K562 (cell line): ENCODE results near the gene TIMM44. TPM values are rescaled to one million over a fixed set of nuclear protein-coding genes. Genes with fewer than 3 reads are reported as not detected.

Source experiments
- ATAC-seq: fragments of 200-7000 bp; cut with Tn5 transposase; 3 replicates; pipeline ENCODE4 v1.9.1; 2020; ENCODE audit warnings: moderate library complexity
- BruUV-seq: library from RNA; stranded (reverse); fragments of 400-500 nt; replicated peaks from 2 replicates; lab custom pipeline; 2021; lab: Mats Ljungman, UMichigan
- CTCF ChIA-PET: fragments of 300-600 bp; formaldehyde crosslinking; extraction: SDS; loops from one replicate; lab custom pipeline; 2021; ENCODE audit warnings: low intra/inter-chr PET ratio; lab: Yijun Ruan, JAX
- POLR2A ChIA-PET: fragments of 300-600, 350-650 bp; sonication (Branson Sonifier 250); formaldehyde crosslinking; extraction: SDS; loops from one replicate; lab custom pipeline; 2021; ENCODE audit warnings: antibody characterized with exemption, inconsistent platforms; lab: Yijun Ruan, JAX
- DNase-seq, 4 experiments: peaks; one replicate each; pipeline versions ENCODE4 v3.0.0 to v3.0.0-alpha.2; 2011 to 2018; ENCODE audit warnings: low spot score in 3 of 4, mixed read lengths in 3 of 4; ENCODE audit errors: extremely low read depth in 1 of 4
- FAIRE-seq: peaks from 2 replicates; lab custom pipeline; 2011; peaks lifted over from hg19 to GRCh38; lab: Jason Lieb, UNC
- H2AFZ ChIP-seq: 2 replicates; pipeline ENCODE4 v1.6.0; 2011; ENCODE audit warnings: low read depth, low read length, control low read depth, inconsistent platforms
- H3K27ac ChIP-seq: fragments of 200-600 bp; 3 replicates; pipeline ENCODE4 v1.8.0; 2011; ENCODE audit warnings: low read depth, mild to moderate bottlenecking, control low read depth, inconsistent platforms, low read length, moderate library complexity, mixed read lengths; ENCODE audit errors: extremely low read depth
- H3K27me3 ChIP-seq, 2 experiments: fragments of 300-600 bp in 1 of 2; 2 replicates in 1 of 2; 3 replicates in 1 of 2; pipeline versions ENCODE4 v1.6.0 to v1.8.0; 2011; ENCODE audit warnings: inconsistent platforms in 2 of 2, low read length in 2 of 2, mild to moderate bottlenecking in 1 of 2, mixed read lengths in 1 of 2, moderate library complexity in 1 of 2; ENCODE audit not compliant: control insufficient read depth in 2 of 2, insufficient read depth in 2 of 2
- H3K36me3 ChIP-seq: fragments of 300-600 bp; 3 replicates; pipeline ENCODE4 v1.8.0; 2011; ENCODE audit warnings: mild to moderate bottlenecking, low read length, inconsistent platforms; ENCODE audit not compliant: control insufficient read depth, insufficient read depth
- H3K4me1 ChIP-seq, 2 experiments: fragments of 200-600 bp in 1 of 2; replicated peaks in 1 of 2; 2 replicates in 1 of 2; 3 replicates in 1 of 2; pipeline versions ENCODE4 v1.5.1 to v1.8.0; 2011; ENCODE audit warnings: inconsistent platforms in 2 of 2, low read length in 2 of 2, mild to moderate bottlenecking in 1 of 2, mixed read lengths in 1 of 2, moderate library complexity in 1 of 2; ENCODE audit not compliant: control insufficient read depth in 2 of 2, insufficient read depth in 2 of 2
- H3K4me2 ChIP-seq: 2 replicates; pipeline ENCODE4 v1.6.1; 2011; ENCODE audit warnings: low read length, control low read depth, inconsistent platforms, mixed read lengths; ENCODE audit not compliant: insufficient read depth
- H3K4me3 ChIP-seq: fragments of 200-600 bp; sonication (generic), shearing (Covaris generic); 2 replicates; pipeline ENCODE4 v1.5.1; 2016; ENCODE audit warnings: control low read depth, inconsistent platforms
- H3K79me2 ChIP-seq: fragments of 200-600 bp; 3 replicates; pipeline ENCODE4 v1.8.0; 2011; ENCODE audit warnings: low read length, inconsistent platforms; ENCODE audit not compliant: control insufficient read depth, insufficient read depth
- H3K9ac ChIP-seq, 2 experiments: 2 replicates each; pipeline versions ENCODE4 v1.6.0 to v1.6.1; 2011; ENCODE audit warnings: low read depth in 2 of 2, low read length in 2 of 2, control low read depth in 1 of 2, inconsistent platforms in 1 of 2, mild to moderate bottlenecking in 1 of 2, mixed read lengths in 1 of 2; ENCODE audit not compliant: insufficient read depth in 1 of 2
- H3K9me1 ChIP-seq: one replicate; pipeline ENCODE4 v1.6.0; 2011; ENCODE audit warnings: inconsistent platforms, mild to moderate bottlenecking, low read length, moderate library complexity; ENCODE audit not compliant: control insufficient read depth, insufficient read depth
- H3K9me3 ChIP-seq: replicated peaks from 2 replicates; pipeline ENCODE4 v1.5.1; 2011; ENCODE audit warnings: low read depth, low read length, inconsistent platforms; ENCODE audit not compliant: control insufficient read depth, insufficient read depth
- H4K20me1 ChIP-seq: replicated peaks from 2 replicates; pipeline ENCODE4 v1.6.1; 2011; ENCODE audit warnings: low read length, inconsistent platforms, mixed read lengths; ENCODE audit not compliant: control insufficient read depth, insufficient read depth
- JUND ChIP-seq, 2 experiments: IDR thresholded peaks; 2 replicates in 1 of 2; 3 replicates in 1 of 2; pipeline ENCODE4 v1.6.1; 2011; ENCODE audit warnings: borderline replicate concordance in 2 of 2, low read depth in 2 of 2, low read length in 2 of 2, improper control_type of control experiment in 1 of 2, missing biosample characterization in 1 of 2, missing genetic modification characterization in 1 of 2, missing genetic modification reagents in 1 of 2
- POLR2A ChIP-seq: fragments of 450-650 bp; conservative IDR thresholded peaks from 2 replicates; pipeline ENCODE4 v1.6.1; 2016
- RAD21 ChIP-seq, 2 experiments: fragments of 250-450 bp in 1 of 2; fragments of 450-650 bp in 1 of 2; sonication (Bioruptor Pico) in 1 of 2; formaldehyde crosslinking in 1 of 2; IDR thresholded peaks in 1 of 2; conservative IDR thresholded peaks in 1 of 2; 2 replicates each; pipeline versions ENCODE4 v1.4.0 to v1.8.0; 2020 to 2022; ENCODE audit warnings: mild to moderate bottlenecking in 2 of 2, moderate library complexity in 1 of 2
- STAG1 ChIP-seq: sonication (generic); formaldehyde crosslinking; IDR thresholded peaks from 2 replicates; pipeline ENCODE4 v1.5.0; 2020; ENCODE audit warnings: missing genetic modification reagents, borderline replicate concordance
- TOE1 ChIP-seq, 2 experiments: fragments of 450-650 bp in 1 of 2; sonication (generic) in 1 of 2; formaldehyde crosslinking in 1 of 2; IDR thresholded peaks; 2 replicates each; pipeline versions ENCODE4 v1.7.1 to v1.8.0; 2016 to 2022; ENCODE audit warnings: borderline replicate concordance in 2 of 2, mild to moderate bottlenecking in 2 of 2, antibody characterized with exemption in 1 of 2, inconsistent platforms in 1 of 2, low read depth in 1 of 2, missing genetic modification reagents in 1 of 2, moderate library complexity in 1 of 2
- ZBTB7A ChIP-seq: IDR thresholded peaks from 2 replicates; pipeline ENCODE4 v1.6.1; 2011; ENCODE audit warnings: low read depth, mild to moderate bottlenecking, low read length, moderate library complexity, borderline replicate concordance; ENCODE audit not compliant: control insufficient read depth
- ZNF274 ChIP-seq: IDR thresholded peaks from 2 replicates; pipeline ENCODE4 v1.6.1; 2011; ENCODE audit warnings: low read depth, mild to moderate bottlenecking, low read length, moderate library complexity, borderline replicate concordance
- ZNF551 ChIP-seq: fragments of 250-450 bp; sonication (Bioruptor Pico); IDR thresholded peaks from 2 replicates; pipeline ENCODE4 v1.5.0; 2021; ENCODE audit warnings: mild to moderate bottlenecking, moderate library complexity
- ZNF57 ChIP-seq: fragments of 450-650 bp; formaldehyde crosslinking; IDR thresholded peaks from 2 replicates; pipeline ENCODE4 v1.4.0; 2020; ENCODE audit warnings: mild to moderate bottlenecking, moderate library complexity
- whole genome bisulfite sequencing: fragments of 100-300 bp; shearing (Covaris generic); methylation state at CpG from one replicate; pipeline ENCODE4 v1.1.6; 2016; ENCODE audit warnings: low coverage, mixed read lengths; ENCODE audit not compliant: insufficient coverage; ENCODE audit errors: missing lambda C conversion rate; 5-methylcytosine and 5-hydroxymethylcytosine counted together
- in situ Hi-C: fragments of 300-500 bp; cut with MboI; formaldehyde crosslinking; loops from 4 replicates; pipeline ENCODE4 v1.15.0; 2018; ENCODE audit warnings: inconsistent platforms, mixed read lengths
- intact Hi-C: fragments of 100-400 bp; cut with micrococcal nuclease; formaldehyde crosslinking; loops from 2 replicates; pipeline ENCODE4 v1.14.2; 2022
- polyA plus RNA-seq, 8 experiments: library from polyadenylated mRNA; depleted of rRNA in 4 of 8; stranded (reverse) in 5 of 8; unstranded in 3 of 8; fragments of >200 nt; fragmentation: Nextera tagmentation in 2 of 8; fragmentation: Illumina TruSeq in 1 of 8; extraction: Ambion mirVana in 2 of 8; extraction: Trizol in 1 of 8; gene quantifications; 2 replicates each; pipeline versions ENCODE4 v1.2.1 to v1.2.3, GENCODE V29; 2011 to 2014; ENCODE audit warnings: inconsistent platforms in 1 of 8, missing spikeins in 1 of 8
- total RNA-seq, 7 experiments: library from RNA; depleted of rRNA in 6 of 7; stranded (reverse); fragments of >200 nt in 6 of 7; fragmentation: Illumina TruSeq in 2 of 7; extraction: Trizol in 2 of 7; gene quantifications; 2 replicates each; pipeline versions ENCODE4 v1.2.1 to v1.2.3, GENCODE V29; 2011 to 2021; ENCODE audit warnings: low replicate concordance in 1 of 7
- TF ChIP-seq, protein P1 (sequence below): fragments of 150-350 bp; conservative IDR thresholded peaks from 2 replicates; pipeline ENCODE4 v1.6.1; 2014; ENCODE audit warnings: low read length
- TF ChIP-seq, protein P2 (sequence below): sonication (generic); formaldehyde crosslinking; IDR thresholded peaks from 2 replicates; pipeline ENCODE4 v1.8.0; 2022; ENCODE audit warnings: missing genetic modification reagents, mild to moderate bottlenecking, moderate library complexity, borderline replicate concordance
- TF ChIP-seq, protein P3 (sequence below), 3 experiments: IDR thresholded peaks in 2 of 3; conservative IDR thresholded peaks in 1 of 3; 2 replicates each; pipeline ENCODE4 v1.5.1; 2011 to 2012; ENCODE audit warnings: low read length in 3 of 3, mild to moderate bottlenecking in 3 of 3, control low read depth in 2 of 3, improper control_type of control experiment in 1 of 3, inconsistent platforms in 1 of 3, low read depth in 1 of 3, mixed read lengths in 1 of 3, moderate library complexity in 1 of 3; ENCODE audit not compliant: insufficient read depth in 2 of 3

Gene TIMM44
- total and polyA plus RNA-seq, 9 of the 15 experiments (the other 6 are each of a cell fraction or from before 2014, with no cell fraction given): 10.3 to 231 (median 89.3) TPM

DNA sequence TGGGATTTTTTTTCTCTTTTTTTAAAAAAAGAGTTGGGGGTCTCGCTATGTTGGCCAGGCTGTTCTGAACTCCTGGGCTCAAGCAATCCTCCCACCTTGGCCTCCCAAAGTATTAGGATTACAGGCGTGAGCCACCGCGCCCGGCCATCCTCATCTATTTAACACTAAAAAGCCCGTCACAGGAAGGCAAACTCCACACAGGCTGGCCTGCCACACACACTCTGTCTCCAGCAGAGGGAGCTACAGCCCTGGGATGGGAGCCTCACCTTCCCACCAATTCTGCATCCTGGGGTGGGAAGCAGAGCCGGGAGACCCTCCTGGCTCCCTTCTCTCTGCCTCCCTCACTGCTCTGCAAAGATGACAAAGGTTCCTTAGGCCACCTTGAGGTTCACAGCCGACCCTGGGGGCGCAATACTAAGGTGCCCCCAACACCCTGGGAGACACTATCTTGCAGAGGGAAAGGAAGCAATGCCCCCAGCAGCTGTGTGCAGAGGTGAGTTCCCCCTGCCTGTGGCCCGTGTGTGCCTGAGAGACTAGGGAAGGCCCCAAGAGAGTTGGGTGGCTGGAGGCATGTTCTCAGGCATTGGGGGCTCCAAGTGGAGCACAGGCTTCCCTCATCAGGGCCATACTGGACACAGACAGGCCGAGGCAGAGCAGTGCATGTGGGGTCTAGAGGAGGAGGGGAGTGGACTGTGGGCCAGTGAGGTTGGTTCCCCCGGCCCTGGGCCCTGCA, 27.4 kb upstream of the TIMM44 start:
- H3K79me2 ChIP-seq: peaks cover 4% of the 10 kb centered on the region; the same call in 2 of the 3 replicates
- 71% methylated on average over 9 of the region's 12 CpGs for WGBS
- H3K4me1 ChIP-seq: peaks cover 0 to 4% of the 10 kb centered on the region in 2 experiments; a peak in 2 of 5 replicates
- FAIRE-seq: peak; percentile 70
- H4K20me1 ChIP-seq: no peaks in the 10 kb centered on the region; the same call in none of the 2 replicates
- H3K27me3 ChIP-seq: no peaks in the 10 kb centered on the region
- H3K4me2 ChIP-seq: no peak overlapping the region
- no peaks in the 10 kb centered on the region for H3K9me3 ChIP-seq
- no peak overlapping the region for H3K27ac ChIP-seq
- no peak overlapping the region for H3K4me3 ChIP-seq
- no peaks in the 10 kb centered on the region for H3K9me1 ChIP-seq
- peak; percentile 54 to 64 (median 58) for DNase-seq
- no TSS peak for BruUV-seq
- H2AFZ ChIP-seq: no peak overlapping the region
- H3K9ac ChIP-seq: peak overlapping the region in 1 of 2 experiments; percentile 26; a peak in 1 of 4 replicates
- intact Hi-C loops (no loop called here), in situ Hi-C loops (no loop called here)
- ChIA-PET POLR2A (interaction anchor here (0.5 to 3.7 kb wide), 5 partner anchors 8 to 29 kb away, joined by 3 to 15 read pairs (median 3); partner anchors contain the start of gene TIMM44), CTCF (interaction anchor here (0.8 to 2.8 kb wide), 3 partner anchors 26 to 282 kb away, joined by 5 to 12 read pairs (median 5); no protein-coding TSS in a partner anchor)
- H3K36me3 ChIP-seq: peaks cover 88% of the 10 kb centered on the region; the same call in 2 of the 3 replicates
- ATAC-seq: peak; percentile 91
- TF ChIP-seq RAD21 (CRISPR knock-in tag; conservative IDR thresholded peaks at IDR 0.05 in 1 of 2, IDR thresholded peaks at IDR 0.05 in 1 of 2) (peak; percentile 54 to 76), JUND (IDR thresholded peaks at IDR 0.05; ENCODE audit: borderline replicate concordance, low read depth, low read length) (no peak), JUND (tag; IDR thresholded peaks at IDR 0.05; ENCODE audit: borderline replicate concordance, low read depth, low read length) (no peak), TOE1 (IDR thresholded peaks at IDR 0.05; ENCODE audit: borderline replicate concordance) (no peak), TOE1 (CRISPR knock-in tag; IDR thresholded peaks at IDR 0.05; ENCODE audit: borderline replicate concordance, low read depth) (no peak), ZBTB7A (0 out of 2 replicates have a peak, but pooled peaks have one; percentile 42), ZNF274 (no peak), POLR2A (0 out of 2 replicates have a peak, but pooled peaks have one; percentile 24), STAG1 (CRISPR knock-in tag) (peak; percentile 45; the same call in 1 of the 2 replicates), ZNF57 (CRISPR knock-in tag) (no peak), ZNF551 (CRISPR knock-in tag) (no peak)
- TF ChIP-seq, protein P1, sequence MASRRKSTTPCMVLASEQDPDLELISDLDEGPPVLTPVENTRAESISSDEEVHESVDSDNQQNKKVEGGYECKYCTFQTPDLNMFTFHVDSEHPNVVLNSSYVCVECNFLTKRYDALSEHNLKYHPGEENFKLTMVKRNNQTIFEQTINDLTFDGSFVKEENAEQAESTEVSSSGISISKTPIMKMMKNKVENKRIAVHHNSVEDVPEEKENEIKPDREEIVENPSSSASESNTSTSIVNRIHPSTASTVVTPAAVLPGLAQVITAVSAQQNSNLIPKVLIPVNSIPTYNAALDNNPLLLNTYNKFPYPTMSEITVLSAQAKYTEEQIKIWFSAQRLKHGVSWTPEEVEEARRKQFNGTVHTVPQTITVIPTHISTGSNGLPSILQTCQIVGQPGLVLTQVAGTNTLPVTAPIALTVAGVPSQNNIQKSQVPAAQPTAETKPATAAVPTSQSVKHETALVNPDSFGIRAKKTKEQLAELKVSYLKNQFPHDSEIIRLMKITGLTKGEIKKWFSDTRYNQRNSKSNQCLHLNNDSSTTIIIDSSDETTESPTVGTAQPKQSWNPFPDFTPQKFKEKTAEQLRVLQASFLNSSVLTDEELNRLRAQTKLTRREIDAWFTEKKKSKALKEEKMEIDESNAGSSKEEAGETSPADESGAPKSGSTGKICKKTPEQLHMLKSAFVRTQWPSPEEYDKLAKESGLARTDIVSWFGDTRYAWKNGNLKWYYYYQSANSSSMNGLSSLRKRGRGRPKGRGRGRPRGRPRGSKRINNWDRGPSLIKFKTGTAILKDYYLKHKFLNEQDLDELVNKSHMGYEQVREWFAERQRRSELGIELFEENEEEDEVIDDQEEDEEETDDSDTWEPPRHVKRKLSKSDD: no peak
- TF ChIP-seq, protein P2, sequence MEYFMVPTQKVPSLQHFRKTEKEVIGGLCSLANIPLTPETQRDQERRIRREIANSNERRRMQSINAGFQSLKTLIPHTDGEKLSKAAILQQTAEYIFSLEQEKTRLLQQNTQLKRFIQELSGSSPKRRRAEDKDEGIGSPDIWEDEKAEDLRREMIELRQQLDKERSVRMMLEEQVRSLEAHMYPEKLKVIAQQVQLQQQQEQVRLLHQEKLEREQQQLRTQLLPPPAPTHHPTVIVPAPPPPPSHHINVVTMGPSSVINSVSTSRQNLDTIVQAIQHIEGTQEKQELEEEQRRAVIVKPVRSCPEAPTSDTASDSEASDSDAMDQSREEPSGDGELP (CRISPR knock-in tag): no peak
- TF ChIP-seq, protein P3, sequence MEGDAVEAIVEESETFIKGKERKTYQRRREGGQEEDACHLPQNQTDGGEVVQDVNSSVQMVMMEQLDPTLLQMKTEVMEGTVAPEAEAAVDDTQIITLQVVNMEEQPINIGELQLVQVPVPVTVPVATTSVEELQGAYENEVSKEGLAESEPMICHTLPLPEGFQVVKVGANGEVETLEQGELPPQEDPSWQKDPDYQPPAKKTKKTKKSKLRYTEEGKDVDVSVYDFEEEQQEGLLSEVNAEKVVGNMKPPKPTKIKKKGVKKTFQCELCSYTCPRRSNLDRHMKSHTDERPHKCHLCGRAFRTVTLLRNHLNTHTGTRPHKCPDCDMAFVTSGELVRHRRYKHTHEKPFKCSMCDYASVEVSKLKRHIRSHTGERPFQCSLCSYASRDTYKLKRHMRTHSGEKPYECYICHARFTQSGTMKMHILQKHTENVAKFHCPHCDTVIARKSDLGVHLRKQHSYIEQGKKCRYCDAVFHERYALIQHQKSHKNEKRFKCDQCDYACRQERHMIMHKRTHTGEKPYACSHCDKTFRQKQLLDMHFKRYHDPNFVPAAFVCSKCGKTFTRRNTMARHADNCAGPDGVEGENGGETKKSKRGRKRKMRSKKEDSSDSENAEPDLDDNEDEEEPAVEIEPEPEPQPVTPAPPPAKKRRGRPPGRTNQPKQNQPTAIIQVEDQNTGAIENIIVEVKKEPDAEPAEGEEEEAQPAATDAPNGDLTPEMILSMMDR (IDR thresholded peaks at IDR 0.05 in 2 of 3, conservative IDR thresholded peaks at IDR 0.05 in 1 of 3; ENCODE audit: insufficient read depth in 2 of 3, low read depth in 1 of 3, low read length in 3 of 3): peak; percentile 71 to 81 (median 78)
